GM21737 (cell line): ENCODE measurements around the gene TTC21B.

ENCODE experiments used
- ATAC-seq: cut with Tn5 transposase; IDR thresholded peaks from one replicate; pipeline ENCODE4 v1.9.1; 2021; ENCODE audit warnings: mild to moderate bottlenecking, moderate library complexity; ENCODE audit not compliant: unreplicated experiment

Gene TTC21B

GRCh38 chr2:165927353-165927752, 26.2 kb downstream of the TTC21B start:
- no peak for ATAC-seq

GRCh38 chr2:165924946-165925345, 28.6 kb downstream of the TTC21B start:
- no peak for ATAC-seq

GRCh38 chr2:165920748-165921147, 32.8 kb downstream of the TTC21B start:
- ATAC-seq = no peak

- ATAC-seq = no peak
These were observed 39.9 kb downstream of the TTC21B start for GRCh38 chr2:165913636-165914035.

- no peak for ATAC-seq
These were observed 41.6 kb downstream of the TTC21B start for GRCh38 chr2:165911981-165912380.

GRCh38 chr2:165911231-165911630, 42.3 kb downstream of the TTC21B start:
- no peak for ATAC-seq

- ATAC-seq = no peak
These were observed 44.1 kb downstream of the TTC21B start for GRCh38 chr2:165909466-165909865.

GRCh38 chr2:165905854-165906253, 47.7 kb downstream of the TTC21B start:
- no peak for ATAC-seq

- no peak for ATAC-seq
These were observed 48.3 kb downstream of the TTC21B start for GRCh38 chr2:165905269-165905668.

- no peak for ATAC-seq
These were observed 49.1 kb downstream of the TTC21B start for GRCh38 chr2:165904432-165904831.

GRCh38 chr2:165903406-165903805, 50.2 kb downstream of the TTC21B start:
- ATAC-seq = no peak

GRCh38 chr2:165902934-165903333, 50.6 kb downstream of the TTC21B start:
- ATAC-seq = no peak

- no peak for ATAC-seq
These were observed 51.8 kb downstream of the TTC21B start for GRCh38 chr2:165901620-165902298.

- ATAC-seq = no peak
These were observed 54.3 kb downstream of the TTC21B start for GRCh38 chr2:165899311-165899710.

GRCh38 chr2:165898381-165898780, 55.2 kb downstream of the TTC21B start:
- no peak for ATAC-seq

GRCh38 chr2:165897726-165898125, 55.9 kb downstream of the TTC21B start:
- ATAC-seq = peak; percentile 61

GRCh38 chr2:165897074-165897473, 56.5 kb downstream of the TTC21B start:
- no peak for ATAC-seq

- ATAC-seq = peak; percentile 76
These were observed 57.6 kb downstream of the TTC21B start for GRCh38 chr2:165895974-165896373.

GRCh38 chr2:165893556-165893955, 60.0 kb downstream of the TTC21B start:
- no peak for ATAC-seq

- no peak for ATAC-seq
These were observed 61.0 kb downstream of the TTC21B start for GRCh38 chr2:165892526-165892925.

GRCh38 chr2:165891943-165892342, 61.6 kb downstream of the TTC21B start:
- ATAC-seq = no peak

- no peak for ATAC-seq
These were observed 62.2 kb downstream of the TTC21B start for GRCh38 chr2:165891345-165891744.

- no peak for ATAC-seq
These were observed 63.8 kb downstream of the TTC21B start for GRCh38 chr2:165889798-165890197.
